GM10266 (cell line): ENCODE measurements around the gene TAS2R39.

Experiments
- DNase-seq: peaks from one replicate; pipeline ENCODE4 v3.0.0; 2012; ENCODE audit errors: extremely low spot score
- TF ChIP-seq, protein P1 (sequence below): IDR thresholded peaks from 2 replicates; pipeline ENCODE4 v1.5.1; 2012; ENCODE audit warnings: mild to moderate bottlenecking, low read depth; ENCODE audit not compliant: control insufficient read depth, insufficient read depth; ENCODE audit errors: missing control alignments

Gene TAS2R39

DNA sequence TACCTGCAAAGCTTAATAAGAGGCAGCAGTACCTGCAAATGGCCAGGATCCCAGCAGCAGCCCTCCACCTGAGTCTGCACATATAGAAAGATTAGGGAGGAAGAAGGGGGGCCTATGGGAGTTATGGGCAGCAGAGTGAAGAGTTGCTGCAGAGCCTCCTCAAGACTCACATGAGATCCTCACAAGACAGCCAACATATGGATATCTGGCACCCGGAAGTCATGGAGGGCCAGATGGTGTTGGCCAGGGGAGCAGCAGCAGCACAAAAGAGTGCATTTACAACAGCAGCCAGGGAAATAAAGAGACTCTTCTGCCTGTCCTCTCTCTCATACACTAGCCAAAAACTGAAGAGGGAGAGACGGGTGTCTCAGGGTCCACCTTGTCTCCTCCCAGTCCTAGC is 34.6 kb downstream of the TAS2R39 start:
- TF ChIP-seq, protein P1, sequence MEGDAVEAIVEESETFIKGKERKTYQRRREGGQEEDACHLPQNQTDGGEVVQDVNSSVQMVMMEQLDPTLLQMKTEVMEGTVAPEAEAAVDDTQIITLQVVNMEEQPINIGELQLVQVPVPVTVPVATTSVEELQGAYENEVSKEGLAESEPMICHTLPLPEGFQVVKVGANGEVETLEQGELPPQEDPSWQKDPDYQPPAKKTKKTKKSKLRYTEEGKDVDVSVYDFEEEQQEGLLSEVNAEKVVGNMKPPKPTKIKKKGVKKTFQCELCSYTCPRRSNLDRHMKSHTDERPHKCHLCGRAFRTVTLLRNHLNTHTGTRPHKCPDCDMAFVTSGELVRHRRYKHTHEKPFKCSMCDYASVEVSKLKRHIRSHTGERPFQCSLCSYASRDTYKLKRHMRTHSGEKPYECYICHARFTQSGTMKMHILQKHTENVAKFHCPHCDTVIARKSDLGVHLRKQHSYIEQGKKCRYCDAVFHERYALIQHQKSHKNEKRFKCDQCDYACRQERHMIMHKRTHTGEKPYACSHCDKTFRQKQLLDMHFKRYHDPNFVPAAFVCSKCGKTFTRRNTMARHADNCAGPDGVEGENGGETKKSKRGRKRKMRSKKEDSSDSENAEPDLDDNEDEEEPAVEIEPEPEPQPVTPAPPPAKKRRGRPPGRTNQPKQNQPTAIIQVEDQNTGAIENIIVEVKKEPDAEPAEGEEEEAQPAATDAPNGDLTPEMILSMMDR: no peak
- DNase-seq: no peak

DNA sequence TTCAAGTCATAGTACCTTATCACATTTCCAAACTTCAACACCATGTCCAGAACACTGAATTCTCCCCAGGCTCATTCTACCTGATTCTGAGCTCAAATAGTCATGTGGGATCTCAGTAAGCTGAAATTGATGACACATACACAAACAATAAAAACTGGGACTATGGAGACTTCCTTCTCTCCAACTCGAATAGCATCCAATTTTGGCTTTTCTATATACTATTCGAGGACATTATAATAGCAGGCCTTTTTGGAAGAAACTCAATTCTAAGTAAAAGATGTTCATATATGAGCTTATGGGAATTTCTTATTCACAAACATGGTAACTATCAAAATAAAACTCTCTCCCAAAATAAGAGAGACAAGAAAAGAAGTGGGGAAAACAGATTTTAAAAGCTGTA is 38.1 kb downstream of the TAS2R39 start:
- TF ChIP-seq, protein P1: no peak
- DNase-seq: no peak

DNA sequence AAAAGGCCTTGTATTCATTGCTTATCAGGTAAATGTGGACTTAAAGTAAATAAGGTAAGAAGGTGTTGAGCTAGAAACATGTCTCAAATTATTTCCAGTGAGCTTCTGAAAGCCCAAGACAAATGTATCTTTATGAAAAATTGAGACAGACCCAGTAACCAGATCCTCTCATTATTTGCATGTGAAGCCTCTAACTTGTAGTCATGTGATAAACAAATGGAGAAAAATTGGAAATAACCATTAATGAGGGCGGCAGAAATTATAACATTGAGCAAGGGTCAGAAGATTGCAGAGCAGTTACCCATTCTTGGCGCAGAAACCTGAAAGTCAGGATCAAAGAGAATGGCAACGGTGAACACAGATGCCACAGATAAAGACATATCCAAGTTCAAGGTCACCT is 38.5 kb downstream of the TAS2R39 start, which contains the start of gene TAS2R40:
TSS of gene TAS2R40 (plus strand) at position 301 of the 400 bp plus-strand sequence. CDS start at position 343, 42 bp downstream.
- no peak for DNase-seq
- TF ChIP-seq, protein P1: no peak

DNA sequence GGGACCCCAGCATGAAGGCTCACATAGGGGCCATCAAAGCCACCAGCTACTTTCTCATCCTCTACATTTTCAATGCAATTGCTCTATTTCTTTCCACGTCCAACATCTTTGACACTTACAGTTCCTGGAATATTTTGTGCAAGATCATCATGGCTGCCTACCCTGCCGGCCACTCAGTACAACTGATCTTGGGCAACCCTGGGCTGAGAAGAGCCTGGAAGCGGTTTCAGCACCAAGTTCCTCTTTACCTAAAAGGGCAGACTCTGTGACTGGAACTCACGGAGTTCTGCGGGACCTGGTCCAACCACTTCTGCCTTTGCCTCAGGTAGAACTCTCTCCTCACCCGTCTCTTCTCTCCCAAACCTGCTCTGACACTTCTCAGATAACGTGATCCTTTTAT is 39.6 kb downstream of the TAS2R39 start:
- TF ChIP-seq, protein P1: no peak
- no peak for DNase-seq

DNA sequence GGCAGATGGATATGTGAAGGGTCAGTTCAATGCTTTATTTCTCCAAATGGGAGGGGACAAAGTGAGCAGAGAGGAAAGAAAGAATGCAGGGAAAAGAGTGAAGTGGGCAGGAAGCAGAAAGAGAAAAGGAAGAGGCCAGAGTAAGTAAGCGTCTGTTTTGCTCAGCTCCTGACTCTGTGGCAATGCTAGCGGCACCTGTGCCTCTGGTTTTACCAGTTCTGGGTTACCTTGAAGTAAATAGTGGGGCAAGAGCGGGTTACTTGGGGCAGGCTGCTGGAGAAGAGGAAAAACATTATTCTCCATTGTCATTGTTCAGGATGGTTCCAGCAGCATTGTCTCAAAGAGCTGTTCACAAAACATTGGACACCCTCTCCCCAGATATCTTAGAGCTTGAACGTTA is 40.6 kb downstream of the TAS2R39 start:
- TF ChIP-seq, protein P1: no peak
- DNase-seq: no peak

DNA sequence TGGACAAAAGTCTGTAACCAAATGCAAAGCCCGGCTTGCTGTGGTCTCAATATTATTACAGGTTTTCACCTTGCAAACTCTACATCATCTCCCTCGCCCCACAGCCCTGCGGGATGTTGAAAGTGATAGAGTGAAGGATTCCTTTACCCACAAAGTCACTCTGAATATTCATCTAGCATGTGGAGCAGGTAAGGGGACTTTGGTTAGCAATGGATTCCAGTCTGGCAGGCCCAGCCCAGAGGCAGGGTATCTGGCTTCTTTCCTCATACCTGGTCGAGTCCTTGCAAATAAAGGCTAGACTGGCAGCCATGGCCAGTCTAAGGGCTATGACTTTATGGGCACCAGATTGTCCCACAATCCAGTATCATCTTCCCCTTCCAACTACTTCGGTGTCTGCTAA is 41.8 kb downstream of the TAS2R39 start:
- DNase-seq: no peak
- TF ChIP-seq, protein P1: no peak

DNA sequence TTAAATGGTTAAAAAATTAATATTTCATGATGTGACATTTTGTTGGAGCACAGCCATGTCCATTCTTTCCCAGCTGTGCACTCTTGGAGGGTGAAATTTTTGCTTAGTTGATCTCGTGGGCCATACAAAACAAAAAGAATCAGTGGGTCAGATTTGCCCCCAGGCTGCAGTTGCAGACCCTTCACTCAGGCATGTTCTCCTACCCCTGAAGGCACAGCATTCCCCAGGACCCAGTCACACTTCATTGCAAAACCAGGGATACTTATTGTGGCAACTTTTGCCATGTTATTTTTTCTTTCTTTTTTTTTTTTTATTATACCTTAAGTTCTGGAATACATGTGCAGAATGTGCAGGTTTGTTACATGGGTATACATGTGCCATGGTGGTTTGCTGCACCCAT is 44.6 kb downstream of the TAS2R39 start:
- DNase-seq: no peak
- TF ChIP-seq, protein P1: no peak
